ENCODE results near the gene SGMS2. TPM values are rescaled to one million over a fixed set of nuclear protein-coding genes. Genes with fewer than 3 reads are reported as not detected.

The SGMS2 gene
- total RNA-seq, 1 experiment from 2014 or later = 0.72 TPM

DNA sequence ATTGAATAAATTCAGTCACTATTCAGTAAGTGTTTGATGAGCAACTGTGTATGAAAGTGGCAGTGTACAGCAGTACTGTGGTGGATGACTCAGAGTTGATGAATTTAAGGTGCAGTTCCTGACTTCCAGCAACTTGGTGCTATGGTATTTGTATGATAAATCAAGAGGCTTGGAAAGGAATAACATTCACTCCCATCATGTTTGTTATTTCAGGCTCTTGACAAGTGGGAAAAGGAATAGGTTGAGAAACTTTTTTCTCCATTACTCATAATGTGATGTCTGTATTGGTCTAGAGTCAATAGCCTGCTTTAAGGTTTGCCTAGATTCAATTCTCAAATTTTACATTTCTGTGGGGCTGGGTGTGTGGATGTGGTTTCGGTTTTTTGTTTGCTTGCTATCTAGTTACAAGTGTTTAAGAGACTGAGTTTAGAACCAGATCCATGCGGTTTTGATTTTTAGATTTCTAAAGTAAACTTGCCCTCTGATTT is 71.5 kb downstream of the SGMS2 start:
- Mint-ChIP-seq H3K27ac (no peak overlapping the region), H3K36me3 (peaks cover 20% of the 10 kb centered on the region), H3K27me3 (ENCODE audit: low read depth) (no peaks in the 10 kb centered on the region; the same call in none of the 2 replicates), H3K4me3 (no peak overlapping the region), H3K9me3 (peaks cover 21% of the 10 kb centered on the region), H3K4me1 (peaks cover 24% of the 10 kb centered on the region)
- ChIA-PET CTCF (no interaction called here), POLR2A (no interaction called here)
- ATAC-seq = no peak
- no peak for DNase-seq (ENCODE audit: low spot score)
- TF ChIP-seq ZNF232 (CRISPR knock-in tag; IDR thresholded peaks at IDR 0.05) (no peak), FOXP1 (CRISPR knock-in tag; IDR thresholded peaks at IDR 0.05; ENCODE audit: borderline replicate concordance) (no peak), ZNF121 (CRISPR knock-in tag; IDR thresholded peaks at IDR 0.05) (no peak)
- TF ChIP-seq, protein P1, sequence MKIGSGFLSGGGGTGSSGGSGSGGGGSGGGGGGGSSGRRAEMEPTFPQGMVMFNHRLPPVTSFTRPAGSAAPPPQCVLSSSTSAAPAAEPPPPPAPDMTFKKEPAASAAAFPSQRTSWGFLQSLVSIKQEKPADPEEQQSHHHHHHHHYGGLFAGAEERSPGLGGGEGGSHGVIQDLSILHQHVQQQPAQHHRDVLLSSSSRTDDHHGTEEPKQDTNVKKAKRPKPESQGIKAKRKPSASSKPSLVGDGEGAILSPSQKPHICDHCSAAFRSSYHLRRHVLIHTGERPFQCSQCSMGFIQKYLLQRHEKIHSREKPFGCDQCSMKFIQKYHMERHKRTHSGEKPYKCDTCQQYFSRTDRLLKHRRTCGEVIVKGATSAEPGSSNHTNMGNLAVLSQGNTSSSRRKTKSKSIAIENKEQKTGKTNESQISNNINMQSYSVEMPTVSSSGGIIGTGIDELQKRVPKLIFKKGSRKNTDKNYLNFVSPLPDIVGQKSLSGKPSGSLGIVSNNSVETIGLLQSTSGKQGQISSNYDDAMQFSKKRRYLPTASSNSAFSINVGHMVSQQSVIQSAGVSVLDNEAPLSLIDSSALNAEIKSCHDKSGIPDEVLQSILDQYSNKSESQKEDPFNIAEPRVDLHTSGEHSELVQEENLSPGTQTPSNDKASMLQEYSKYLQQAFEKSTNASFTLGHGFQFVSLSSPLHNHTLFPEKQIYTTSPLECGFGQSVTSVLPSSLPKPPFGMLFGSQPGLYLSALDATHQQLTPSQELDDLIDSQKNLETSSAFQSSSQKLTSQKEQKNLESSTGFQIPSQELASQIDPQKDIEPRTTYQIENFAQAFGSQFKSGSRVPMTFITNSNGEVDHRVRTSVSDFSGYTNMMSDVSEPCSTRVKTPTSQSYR (CRISPR knock-in tag; IDR thresholded peaks at IDR 0.05) = no peak

DNA sequence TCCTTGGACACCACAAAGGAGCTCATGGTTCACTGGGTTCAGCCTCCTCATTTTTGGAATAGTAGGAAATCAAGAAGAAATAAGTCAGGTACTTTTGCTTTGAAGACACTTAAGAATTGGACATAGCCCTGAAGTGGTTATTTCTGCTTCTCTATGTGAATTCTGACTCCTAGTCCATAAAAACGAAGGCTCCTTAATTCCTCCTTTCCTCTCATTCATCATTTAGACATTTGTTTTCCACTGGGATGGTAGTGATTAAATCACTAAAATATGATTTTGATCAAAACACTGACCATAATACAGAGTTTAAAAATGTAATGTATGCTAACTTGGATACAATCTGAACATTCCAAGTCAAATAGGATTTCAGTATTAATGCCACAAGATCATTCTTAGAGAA is 71.9 kb downstream of the SGMS2 start:
- Mint-ChIP-seq H3K4me3 (no peak overlapping the region), H3K36me3 (peaks cover 16% of the 10 kb centered on the region)
- POLR2A ChIA-PET = no interaction called here

DNA sequence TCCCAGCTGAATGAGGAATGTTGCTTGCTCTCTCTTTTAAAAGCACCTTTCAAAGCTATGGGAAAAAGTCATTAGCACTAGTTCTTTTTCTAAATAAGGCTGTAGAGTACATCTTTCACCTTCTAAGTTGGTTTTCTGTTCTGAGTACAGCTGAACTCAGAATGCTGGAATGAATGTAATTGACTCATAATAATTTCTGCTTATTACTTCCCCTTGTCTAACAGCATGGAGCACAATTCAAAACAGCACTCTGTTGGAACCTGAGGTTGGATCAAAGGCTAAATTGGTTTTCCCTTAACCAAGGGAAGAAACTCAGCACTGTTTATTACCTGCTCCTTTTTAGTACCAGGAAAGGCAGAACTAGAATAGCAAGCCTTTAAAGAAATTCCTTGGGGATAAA is 73.1 kb downstream of the SGMS2 start:
- no peak for DNase-seq (ENCODE audit: low spot score)
- Mint-ChIP-seq H3K36me3 (peaks cover 5% of the 10 kb centered on the region; the same call in 1 of the 2 replicates), H3K27me3 (ENCODE audit: low read depth) (no peaks in the 10 kb centered on the region; the same call in none of the 2 replicates), H3K9me3 (peaks cover 7% of the 10 kb centered on the region; the same call in 1 of the 2 replicates), H3K4me3 (no peak overlapping the region), H3K27ac (no peak overlapping the region), H3K4me1 (peaks cover 11% of the 10 kb centered on the region)
- ATAC-seq = no peak
- ChIA-PET POLR2A (no interaction called here), CTCF (no interaction called here)
- TF ChIP-seq OVOL2 (CRISPR knock-in tag; IDR thresholded peaks at IDR 0.05; ENCODE audit: borderline replicate concordance) (no peak), E2F5 (CRISPR knock-in tag; IDR thresholded peaks at IDR 0.05) (no peak), CDX4 (CRISPR knock-in tag; IDR thresholded peaks at IDR 0.05; ENCODE audit: borderline replicate concordance) (no peak), HMGXB4 (CRISPR knock-in tag; IDR thresholded peaks at IDR 0.05) (no peak), EMX1 (CRISPR knock-in tag; IDR thresholded peaks at IDR 0.05) (no peak), GRHL2 (CRISPR knock-in tag; IDR thresholded peaks at IDR 0.05; ENCODE audit: insufficient replicate concordance, severe bottlenecking) (no peak), ZNF317 (CRISPR knock-in tag; IDR thresholded peaks at IDR 0.05; ENCODE audit: borderline replicate concordance, low read depth) (no peak), ETV6 (CRISPR knock-in tag; IDR thresholded peaks at IDR 0.05) (no peak), GABPB1 (CRISPR knock-in tag; IDR thresholded peaks at IDR 0.05) (no peak), ZNF671 (CRISPR knock-in tag; IDR thresholded peaks at IDR 0.05) (no peak), ZNF423 (CRISPR knock-in tag; IDR thresholded peaks at IDR 0.05) (no peak), JUN (CRISPR knock-in tag; IDR thresholded peaks at IDR 0.05) (no peak), ESRRA (CRISPR knock-in tag; IDR thresholded peaks at IDR 0.05; ENCODE audit: borderline replicate concordance) (no peak), PRRX2 (CRISPR knock-in tag; IDR thresholded peaks at IDR 0.05) (no peak), AR (CRISPR knock-in tag; IDR thresholded peaks at IDR 0.05) (no peak)

More for the DNA sequence above, 71.9 kb downstream of the SGMS2 start:
- no peak overlapping the region for H3K27ac Mint-ChIP-seq
- ATAC-seq (no peak), DNase-seq (ENCODE audit: low spot score) (no peak)
- no peaks in the 10 kb centered on the region; the same call in none of the 2 replicates for H3K27me3 Mint-ChIP-seq (ENCODE audit: low read depth)
- TF ChIP-seq SOX15 (CRISPR knock-in tag; IDR thresholded peaks at IDR 0.05) = no peak
- H3K9me3 Mint-ChIP-seq = peaks cover 16% of the 10 kb centered on the region
- CTCF ChIA-PET = no interaction called here
- peaks cover 20% of the 10 kb centered on the region for H3K4me1 Mint-ChIP-seq
